Panc1 (cell line): ENCODE results near the gene CPLX1.

ENCODE experiments used
- POLR2AphosphoS5 ChIP-seq: IDR thresholded peaks from 2 replicates; pipeline ENCODE4 v1.6.1; 2012; ENCODE audit warnings: mild to moderate bottlenecking, low read depth, low read length, moderate library complexity
- SIN3A ChIP-seq: IDR thresholded peaks from 2 replicates; pipeline ENCODE4 v1.6.1; 2012; ENCODE audit warnings: low read depth, mild to moderate bottlenecking, low read length, moderate library complexity, borderline replicate concordance; ENCODE audit not compliant: insufficient read depth
- TF ChIP-seq, protein P1 (sequence below): fragments of 450-650 bp; IDR thresholded peaks from 2 replicates; pipeline ENCODE4 v1.5.1; 2017; ENCODE audit warnings: mild to moderate bottlenecking
- TF ChIP-seq, protein P2 (sequence below), 2 experiments: IDR thresholded peaks; 2 replicates each; pipeline ENCODE4 v1.6.1; 2011 to 2012; ENCODE audit warnings: low read depth in 2 of 2, control low read depth in 1 of 2, low read length in 1 of 2, mild to moderate bottlenecking in 1 of 2, moderate library complexity in 1 of 2; ENCODE audit not compliant: insufficient read depth in 1 of 2

DNA sequence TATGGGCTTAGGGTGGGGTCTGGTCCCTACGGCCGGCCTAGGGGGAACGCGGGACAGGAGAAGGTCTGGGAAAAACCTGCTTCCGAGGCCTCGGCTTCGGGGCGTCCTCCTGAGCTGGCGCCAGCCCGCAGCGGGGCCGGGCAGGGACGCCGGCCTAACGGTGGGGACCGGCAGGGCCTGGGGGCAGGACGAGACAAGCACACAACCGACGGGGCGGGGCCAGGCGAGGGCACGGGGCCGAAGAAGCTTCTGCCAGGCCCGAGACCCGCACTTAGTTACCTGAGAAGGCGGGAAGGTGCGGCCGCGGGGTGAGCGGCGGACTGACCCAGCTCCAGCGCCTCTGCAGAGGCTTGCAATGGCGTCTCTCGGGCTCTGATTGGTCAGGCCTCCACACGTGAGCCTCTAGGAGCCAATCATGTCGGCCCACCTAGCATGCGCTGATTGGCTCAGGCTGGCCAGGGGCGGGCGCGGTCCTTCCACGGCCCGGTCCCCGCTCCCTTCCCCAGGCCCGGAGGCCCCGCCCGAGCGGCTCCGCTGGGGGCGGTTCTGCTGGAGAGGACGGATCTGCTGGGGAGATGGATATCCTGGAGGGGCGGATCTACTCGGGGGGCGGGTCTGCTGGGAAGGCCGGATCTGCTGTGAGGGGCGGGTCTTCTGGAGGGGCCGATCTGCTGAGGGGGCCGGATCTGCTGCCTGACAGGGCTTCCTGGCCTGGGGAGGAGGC, 44.3 kb downstream of the CPLX1 start:
- TF ChIP-seq SIN3A, result peak; percentile 40; the same call in 1 of the 2 replicates
- TF ChIP-seq, protein P1, sequence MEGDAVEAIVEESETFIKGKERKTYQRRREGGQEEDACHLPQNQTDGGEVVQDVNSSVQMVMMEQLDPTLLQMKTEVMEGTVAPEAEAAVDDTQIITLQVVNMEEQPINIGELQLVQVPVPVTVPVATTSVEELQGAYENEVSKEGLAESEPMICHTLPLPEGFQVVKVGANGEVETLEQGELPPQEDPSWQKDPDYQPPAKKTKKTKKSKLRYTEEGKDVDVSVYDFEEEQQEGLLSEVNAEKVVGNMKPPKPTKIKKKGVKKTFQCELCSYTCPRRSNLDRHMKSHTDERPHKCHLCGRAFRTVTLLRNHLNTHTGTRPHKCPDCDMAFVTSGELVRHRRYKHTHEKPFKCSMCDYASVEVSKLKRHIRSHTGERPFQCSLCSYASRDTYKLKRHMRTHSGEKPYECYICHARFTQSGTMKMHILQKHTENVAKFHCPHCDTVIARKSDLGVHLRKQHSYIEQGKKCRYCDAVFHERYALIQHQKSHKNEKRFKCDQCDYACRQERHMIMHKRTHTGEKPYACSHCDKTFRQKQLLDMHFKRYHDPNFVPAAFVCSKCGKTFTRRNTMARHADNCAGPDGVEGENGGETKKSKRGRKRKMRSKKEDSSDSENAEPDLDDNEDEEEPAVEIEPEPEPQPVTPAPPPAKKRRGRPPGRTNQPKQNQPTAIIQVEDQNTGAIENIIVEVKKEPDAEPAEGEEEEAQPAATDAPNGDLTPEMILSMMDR, result no peak
- TF ChIP-seq, protein P2, sequence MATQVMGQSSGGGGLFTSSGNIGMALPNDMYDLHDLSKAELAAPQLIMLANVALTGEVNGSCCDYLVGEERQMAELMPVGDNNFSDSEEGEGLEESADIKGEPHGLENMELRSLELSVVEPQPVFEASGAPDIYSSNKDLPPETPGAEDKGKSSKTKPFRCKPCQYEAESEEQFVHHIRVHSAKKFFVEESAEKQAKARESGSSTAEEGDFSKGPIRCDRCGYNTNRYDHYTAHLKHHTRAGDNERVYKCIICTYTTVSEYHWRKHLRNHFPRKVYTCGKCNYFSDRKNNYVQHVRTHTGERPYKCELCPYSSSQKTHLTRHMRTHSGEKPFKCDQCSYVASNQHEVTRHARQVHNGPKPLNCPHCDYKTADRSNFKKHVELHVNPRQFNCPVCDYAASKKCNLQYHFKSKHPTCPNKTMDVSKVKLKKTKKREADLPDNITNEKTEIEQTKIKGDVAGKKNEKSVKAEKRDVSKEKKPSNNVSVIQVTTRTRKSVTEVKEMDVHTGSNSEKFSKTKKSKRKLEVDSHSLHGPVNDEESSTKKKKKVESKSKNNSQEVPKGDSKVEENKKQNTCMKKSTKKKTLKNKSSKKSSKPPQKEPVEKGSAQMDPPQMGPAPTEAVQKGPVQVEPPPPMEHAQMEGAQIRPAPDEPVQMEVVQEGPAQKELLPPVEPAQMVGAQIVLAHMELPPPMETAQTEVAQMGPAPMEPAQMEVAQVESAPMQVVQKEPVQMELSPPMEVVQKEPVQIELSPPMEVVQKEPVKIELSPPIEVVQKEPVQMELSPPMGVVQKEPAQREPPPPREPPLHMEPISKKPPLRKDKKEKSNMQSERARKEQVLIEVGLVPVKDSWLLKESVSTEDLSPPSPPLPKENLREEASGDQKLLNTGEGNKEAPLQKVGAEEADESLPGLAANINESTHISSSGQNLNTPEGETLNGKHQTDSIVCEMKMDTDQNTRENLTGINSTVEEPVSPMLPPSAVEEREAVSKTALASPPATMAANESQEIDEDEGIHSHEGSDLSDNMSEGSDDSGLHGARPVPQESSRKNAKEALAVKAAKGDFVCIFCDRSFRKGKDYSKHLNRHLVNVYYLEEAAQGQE (IDR thresholded peaks at IDR 0.05; ENCODE audit: insufficient read depth in 1 of 2, low read depth in 2 of 2, low read length in 1 of 2), result no peak
- TF ChIP-seq POLR2AphosphoS5, result peak; percentile 77
